Right hindlimb (tissue), 1 donor: ENCODE results near the gene MSLN.
A peak's percentile ranks its signal among the peaks of the same experiment; 100 is the strongest.
"Not testable (repeated sequence)": the region's sequence is repeated elsewhere in the genome, so short reads cannot be mapped to it uniquely, and the experiment has no call there.

Experiments
- DNase-seq: peaks from one replicate; pipeline ENCODE4 v3.0.0-alpha.2; 2018

Gene MSLN

DNA sequence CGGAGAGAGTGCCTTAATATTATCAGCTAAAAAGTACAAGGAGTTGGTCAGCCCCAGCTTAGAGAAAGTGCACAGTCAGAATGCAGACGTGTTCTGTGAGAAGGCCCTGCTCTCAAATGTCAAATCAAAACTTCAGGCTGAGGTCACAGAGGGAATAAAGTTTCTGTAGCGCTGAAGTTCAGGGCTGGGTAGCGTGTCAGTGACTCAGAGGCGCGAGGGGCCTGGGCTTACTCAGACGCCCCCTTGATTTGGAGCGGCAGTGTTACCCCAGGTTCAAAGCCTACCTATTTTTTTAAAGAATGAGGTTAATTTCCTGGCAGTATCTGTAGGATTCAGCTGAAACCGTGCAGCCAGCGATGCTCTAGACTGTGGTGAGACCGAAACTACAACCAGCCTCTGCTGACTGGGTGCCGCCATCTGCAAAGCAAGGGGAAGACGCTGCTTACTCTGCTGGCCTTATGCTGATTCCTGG is 24.5 kb upstream of the MSLN start:
- DNase-seq, result no peak

DNA sequence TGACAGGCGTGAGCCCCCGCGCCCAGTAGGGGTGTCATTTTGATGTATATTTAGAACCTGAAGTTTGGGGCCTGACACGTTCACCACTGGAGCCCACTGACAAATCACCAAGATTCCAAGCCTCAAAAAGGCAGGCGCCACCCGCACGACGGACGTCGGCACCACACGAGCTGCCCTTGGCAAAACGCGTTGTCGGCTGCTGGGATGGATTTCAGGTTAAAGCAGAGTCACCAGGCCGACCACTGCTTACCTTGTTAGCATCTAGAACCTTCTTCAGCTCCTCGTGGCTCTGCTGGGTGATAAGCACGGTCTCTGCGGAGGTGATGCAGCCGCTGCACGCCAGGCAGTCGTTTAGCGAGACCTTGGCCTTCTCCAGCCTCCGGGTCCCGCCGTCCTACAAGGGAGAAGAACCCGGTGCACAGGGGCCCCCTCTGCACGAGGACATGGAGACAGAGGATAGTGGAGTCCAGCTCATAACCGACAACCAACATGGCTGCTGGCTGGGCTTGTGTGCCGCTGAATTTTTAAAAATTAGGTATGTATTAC is 23.5 kb upstream of the MSLN start:
- DNase-seq, result no peak

- no peak for DNase-seq
These were observed 20.7 kb upstream of the MSLN start for GRCh38 chr16:739560-740458.

DNA sequence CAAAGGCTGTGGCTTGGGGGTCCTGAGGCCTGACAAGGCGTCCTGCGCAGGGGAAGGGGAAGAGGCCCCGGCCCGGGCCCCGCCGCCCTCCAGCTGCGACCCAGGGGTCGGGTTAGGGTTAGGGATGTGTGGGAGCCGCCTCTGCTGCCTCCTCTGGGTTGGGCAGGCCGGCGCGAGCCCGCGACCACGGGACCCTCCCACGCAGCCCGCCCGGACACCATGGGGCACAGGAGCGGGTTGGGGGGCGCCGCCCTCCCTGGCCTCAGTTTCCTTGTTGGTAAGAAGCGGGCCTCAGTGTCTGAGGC is 20.1 kb upstream of the MSLN start:
- DNase-seq, result no peak

GRCh38 chr16:740764-741505 is 19.6 kb upstream of the MSLN start, which contains the start of gene CIAO3:
Gene CIAO3 (minus strand): TSS chr16:740997. CDS start chr16:740985, 12 bp downstream.
- peak; percentile 89 for DNase-seq

DNA sequence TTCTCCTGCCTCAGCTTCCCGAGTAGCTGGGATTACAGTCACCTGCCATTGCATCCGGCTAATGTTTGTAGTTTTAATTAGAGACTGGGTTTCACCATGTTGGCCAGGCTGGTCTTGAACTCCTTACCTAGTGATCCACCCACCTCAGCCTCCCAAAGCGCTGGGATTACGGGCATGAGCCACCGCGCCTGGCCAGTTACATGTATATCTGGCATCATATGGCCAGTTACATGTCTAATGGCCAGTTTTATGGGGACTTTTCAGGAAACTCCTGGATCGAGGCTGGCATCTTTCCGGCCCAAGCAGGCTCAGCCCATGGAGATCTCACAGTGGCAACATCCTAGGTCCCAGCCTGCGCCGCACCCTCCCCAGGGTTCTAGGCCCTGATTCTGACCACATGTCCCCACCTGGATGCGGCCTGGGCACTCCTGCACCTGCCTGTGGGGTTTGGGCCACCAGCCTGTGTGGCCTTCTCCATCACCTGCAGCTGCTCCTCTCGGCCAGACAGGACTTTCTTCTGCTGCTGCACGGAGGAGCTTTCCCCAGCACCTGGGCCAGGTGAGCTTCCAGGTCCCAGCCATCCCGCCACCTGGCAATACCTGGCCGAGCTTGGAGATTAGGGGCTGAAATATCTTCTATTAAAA is 18.4 kb upstream of the MSLN start:
- DNase-seq, result no peak

- DNase-seq, result not testable (repeated sequence)
These were observed 17.6 kb upstream of the MSLN start for GRCh38 chr16:742894-743293.

GRCh38 chr16:743794-744500 is 16.6 kb upstream of the MSLN start:
- DNase-seq, result no peak

GRCh38 chr16:745739-746138 is 14.8 kb upstream of the MSLN start:
- DNase-seq, result no peak

- DNase-seq, result no peak
These were observed 13.9 kb upstream of the MSLN start for GRCh38 chr16:746637-747036.

DNA sequence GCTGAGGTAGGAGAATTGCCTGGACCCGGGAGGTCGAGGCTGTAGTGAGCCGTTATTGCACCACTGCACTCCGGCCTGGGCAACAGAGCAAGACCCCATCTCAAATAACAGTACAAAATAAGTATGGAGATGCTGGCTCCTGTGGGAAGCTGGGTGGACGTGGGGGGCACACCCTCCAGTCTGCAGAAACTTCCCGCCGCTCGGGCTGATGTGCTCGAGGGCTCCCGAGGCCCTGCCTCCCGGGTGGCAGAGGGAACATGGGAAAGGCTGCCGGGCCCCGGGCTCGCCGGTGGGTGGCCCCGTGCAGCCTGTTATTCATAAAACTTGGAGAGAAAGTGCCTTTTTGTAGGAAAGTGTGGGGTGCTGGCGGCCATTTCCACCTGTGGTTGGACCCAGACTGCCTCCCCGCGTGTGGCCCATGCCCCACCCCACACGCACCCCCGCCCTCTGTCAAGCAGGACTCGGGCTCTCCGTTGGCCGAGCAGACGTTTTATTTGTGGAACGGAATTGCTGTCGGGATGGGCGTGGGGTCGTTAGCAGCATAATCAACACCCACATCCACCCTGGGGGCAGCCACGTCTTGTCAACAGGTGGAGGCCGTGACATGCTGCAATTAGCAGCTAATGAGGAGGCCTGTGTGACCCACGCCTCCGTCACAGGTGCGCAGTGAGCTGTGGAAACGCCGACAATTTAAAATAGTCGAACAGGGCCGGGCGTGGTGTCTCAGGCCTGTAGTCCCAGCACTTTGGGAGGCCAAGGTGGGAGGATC is 12.4 kb upstream of the MSLN start:
- DNase-seq, result no peak

DNA sequence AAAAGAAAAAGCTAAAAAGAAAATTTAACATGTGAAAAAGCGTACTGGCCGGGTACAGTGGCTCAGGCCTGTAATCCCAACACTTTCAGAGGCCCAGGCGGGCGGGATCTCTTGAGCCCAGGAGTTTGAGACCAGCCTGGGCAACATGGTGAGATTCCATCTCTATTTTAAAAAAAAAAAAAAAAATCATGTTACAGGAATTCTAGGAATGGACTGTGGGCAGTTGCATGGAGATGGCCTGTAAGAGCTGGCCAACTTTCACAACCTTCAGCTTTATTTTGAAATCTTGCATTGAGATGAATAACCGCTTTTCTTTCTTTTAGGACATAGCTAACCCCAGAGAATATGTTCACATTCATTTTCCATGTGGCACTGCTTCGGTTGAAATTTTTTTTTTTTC is 11.5 kb upstream of the MSLN start:
- no peak for DNase-seq

DNA sequence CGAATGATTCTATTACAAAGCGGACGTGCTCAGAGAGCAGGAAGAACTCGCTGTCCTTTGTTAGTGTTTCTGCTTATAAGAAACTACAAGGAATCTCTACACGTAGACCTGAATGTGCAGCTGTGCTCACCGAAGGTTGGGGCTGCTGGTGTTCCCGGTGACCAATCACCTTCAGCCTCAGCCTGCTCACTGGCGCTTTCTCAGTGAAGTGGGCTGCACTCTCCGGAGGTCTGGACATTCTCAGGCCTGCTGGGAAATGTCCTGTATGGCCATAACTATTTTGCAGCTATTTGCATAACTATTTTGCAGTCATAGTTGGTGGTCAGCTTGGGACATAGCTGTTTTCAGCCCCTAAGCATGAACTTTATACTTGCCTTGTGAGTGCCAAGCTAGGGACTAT is 10.0 kb upstream of the MSLN start:
- DNase-seq, result no peak

GRCh38 chr16:751152-752006 is 9.2 kb upstream of the MSLN start:
- no peak for DNase-seq

- no peak for DNase-seq
These were observed 8.6 kb upstream of the MSLN start for GRCh38 chr16:752007-752312.

- not testable (repeated sequence) for DNase-seq
These were observed 6.4 kb upstream of the MSLN start for GRCh38 chr16:754121-754607.

DNA sequence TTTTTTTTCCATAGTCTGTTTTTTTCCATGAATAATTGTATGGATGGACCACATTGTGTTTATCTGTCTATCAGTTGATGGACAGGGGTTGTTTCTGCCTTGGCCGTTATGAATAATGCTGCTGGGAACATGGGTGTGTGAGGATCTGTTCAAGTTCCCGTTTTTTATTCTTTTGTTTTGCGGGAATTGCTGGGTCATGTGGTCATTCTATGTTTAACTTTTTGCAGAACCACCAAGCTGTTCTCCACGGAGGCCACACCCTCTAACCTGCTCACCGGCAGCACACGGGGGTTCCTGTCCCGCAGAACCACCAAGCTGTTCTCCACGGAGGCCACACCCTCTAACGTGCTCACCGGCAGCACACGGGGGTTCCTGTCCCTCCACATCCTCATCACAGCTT is 5.9 kb upstream of the MSLN start:
- no peak for DNase-seq

DNA sequence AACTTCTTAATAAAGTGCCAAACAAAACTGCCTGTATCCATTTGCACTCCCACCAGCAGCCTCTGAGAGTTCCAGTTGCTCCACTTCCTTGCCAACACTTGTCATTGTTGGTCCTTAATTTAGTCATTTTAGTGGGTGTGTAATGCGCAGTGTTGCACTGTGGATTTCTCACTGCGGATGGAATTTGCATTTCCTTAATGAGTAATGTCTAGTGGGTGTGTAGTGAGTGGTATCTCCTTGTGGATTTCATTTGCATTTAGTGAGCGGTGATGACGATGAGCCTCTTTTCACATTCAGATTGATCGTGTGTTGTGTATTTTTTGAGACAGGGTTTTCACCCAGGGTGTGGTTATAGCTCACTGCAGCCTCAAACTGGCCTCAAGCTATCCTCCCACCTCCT is 4.1 kb upstream of the MSLN start:
- DNase-seq, result no peak

DNA sequence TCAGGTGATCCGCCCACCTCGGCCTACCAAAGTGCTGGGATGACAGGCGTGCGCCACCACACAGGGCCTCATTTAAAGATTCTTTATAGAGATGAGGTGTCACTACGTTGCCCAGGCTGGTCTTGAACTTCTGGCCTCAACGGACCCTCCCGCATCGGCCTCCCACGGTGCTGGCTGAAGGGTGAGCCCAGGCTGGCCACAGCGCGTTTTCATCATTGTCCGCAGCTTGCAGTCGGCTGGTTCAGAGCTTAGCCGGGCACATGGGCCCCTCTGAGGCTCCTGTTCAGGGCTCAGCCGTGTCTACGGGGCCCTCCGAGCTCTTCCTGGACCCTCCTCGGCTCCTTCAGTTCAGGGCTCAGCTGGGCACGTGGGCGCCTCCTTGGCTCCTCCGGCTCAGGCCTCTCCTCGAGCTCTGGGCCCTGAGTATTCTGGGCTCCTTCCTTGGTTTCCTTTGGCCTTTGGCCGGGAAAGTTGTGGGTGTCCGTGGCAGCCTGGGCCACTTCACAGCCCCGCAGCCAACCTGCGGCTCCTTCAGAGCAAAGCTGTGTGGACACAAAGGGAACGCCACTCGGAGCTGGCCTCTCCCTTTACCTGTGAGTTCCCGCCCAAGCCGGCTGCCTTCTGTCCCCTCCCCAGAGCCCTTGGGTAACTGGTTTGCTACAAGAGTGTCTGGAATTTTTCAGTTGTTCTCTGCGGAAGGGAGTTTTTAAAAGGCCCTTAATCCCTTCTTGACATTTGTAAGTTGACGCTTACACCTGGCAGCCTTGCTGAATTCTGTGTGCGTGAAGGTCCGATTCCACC is 1.2 kb upstream of the MSLN start:
- DNase-seq, result no peak

DNA sequence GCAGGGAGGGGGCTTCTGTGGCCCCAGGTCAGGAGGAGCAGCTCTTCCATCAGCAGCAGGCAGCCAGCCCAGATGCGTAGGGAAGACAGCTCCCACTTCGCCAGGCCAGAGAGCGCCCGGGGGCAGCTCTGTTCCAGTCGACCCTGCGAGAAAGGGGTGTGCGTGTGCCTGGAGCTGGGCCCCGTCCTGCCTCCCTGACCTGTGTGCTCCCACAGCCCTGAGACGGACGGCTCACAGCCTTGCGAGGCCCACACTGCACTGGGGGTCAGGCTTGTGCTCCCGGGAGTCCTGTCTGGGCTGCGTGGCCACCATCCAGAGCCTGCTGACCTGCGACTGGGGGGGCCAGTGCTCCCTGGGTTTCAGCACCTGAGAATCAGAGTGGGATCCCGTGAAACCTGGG is 469 bp upstream of the MSLN start:
- no peak for DNase-seq
